Right cardiac atrium (tissue), 5 donors: Measurements from ENCODE around the gene HEXIM1. TPM values are rescaled to one million over a fixed set of nuclear protein-coding genes. Genes with fewer than 3 reads are reported as not detected.

ENCODE experiments used
- ATAC-seq, 2 donors: fragments of 200-7000 bp; cut with Tn5 transposase; one replicate each; pipeline versions ENCODE4 v1.8.0 to v1.9.1; 2020; ENCODE audit warnings: moderate library complexity in 2 of 2, mild to moderate bottlenecking in 1 of 2
- DNase-seq, 3 donors: peaks; one replicate each; pipeline ENCODE4 v3.0.0-alpha.2; 2020
- H3K27ac ChIP-seq: one replicate; pipeline ENCODE4 v1.5.1; 2013; ENCODE audit warnings: mild to moderate bottlenecking, low read length, control low read depth, moderate library complexity
- H3K27me3 ChIP-seq: one replicate; pipeline ENCODE4 v1.6.1; 2013; ENCODE audit not compliant: control insufficient read depth, insufficient read depth
- H3K4me1 ChIP-seq: one replicate; pipeline ENCODE4 v1.6.1; 2013; ENCODE audit warnings: low read length; ENCODE audit not compliant: control insufficient read depth, insufficient read depth
- H3K4me3 ChIP-seq: one replicate; pipeline ENCODE4 v1.5.1; 2013; ENCODE audit warnings: low read length, control low read depth
- H3K9me3 ChIP-seq: one replicate; pipeline ENCODE4 v1.6.1; 2013; ENCODE audit warnings: low read length; ENCODE audit not compliant: control insufficient read depth
- WGBS: extraction: QIAGEN DNeasy Blood & Tissue Kit; methylation state at CpG from one replicate; pipeline ENCODE4 v1.1.7; 2013; 5-methylcytosine and 5-hydroxymethylcytosine counted together
- intact Hi-C, 4 donors: fragments of 100-400 bp; cut with DNase I; formaldehyde crosslinking; loops; one replicate each; pipeline versions ENCODE4 v1.11.0 to v1.14.0; 2022 to 2023
- polyA plus RNA-seq: library from polyadenylated mRNA; stranded (reverse); fragments of 200-250 nt; gene quantifications from one replicate; pipeline ENCODE4 v1.2.3, GENCODE V29; 2013
- total RNA-seq, 4 donors: library from RNA; stranded (reverse); fragmentation: NEBNext Ultra II Directional; extraction: Animal tissue kit (Norgen Biotek cat#: 25700); gene quantifications; one replicate each; pipeline ENCODE4 v1.2.1, GENCODE V29; 2021
- donor health status: healthy with polysubstance abuse.
- donor health status: DM: no; HTN: yes; CAD: no.
- donor health status: DM: no; HTN: no; CAD: no.
- donor health status: DM: no; HTN: yes; CAD: no; lungs with severe emphysema.
- donor health status: DM: yes; HTN: yes; CAD: no.

The HEXIM1 gene
- total and polyA plus RNA-seq, 5 donors, result 21.2 to 42.6 (median 40.6) TPM

DNA sequence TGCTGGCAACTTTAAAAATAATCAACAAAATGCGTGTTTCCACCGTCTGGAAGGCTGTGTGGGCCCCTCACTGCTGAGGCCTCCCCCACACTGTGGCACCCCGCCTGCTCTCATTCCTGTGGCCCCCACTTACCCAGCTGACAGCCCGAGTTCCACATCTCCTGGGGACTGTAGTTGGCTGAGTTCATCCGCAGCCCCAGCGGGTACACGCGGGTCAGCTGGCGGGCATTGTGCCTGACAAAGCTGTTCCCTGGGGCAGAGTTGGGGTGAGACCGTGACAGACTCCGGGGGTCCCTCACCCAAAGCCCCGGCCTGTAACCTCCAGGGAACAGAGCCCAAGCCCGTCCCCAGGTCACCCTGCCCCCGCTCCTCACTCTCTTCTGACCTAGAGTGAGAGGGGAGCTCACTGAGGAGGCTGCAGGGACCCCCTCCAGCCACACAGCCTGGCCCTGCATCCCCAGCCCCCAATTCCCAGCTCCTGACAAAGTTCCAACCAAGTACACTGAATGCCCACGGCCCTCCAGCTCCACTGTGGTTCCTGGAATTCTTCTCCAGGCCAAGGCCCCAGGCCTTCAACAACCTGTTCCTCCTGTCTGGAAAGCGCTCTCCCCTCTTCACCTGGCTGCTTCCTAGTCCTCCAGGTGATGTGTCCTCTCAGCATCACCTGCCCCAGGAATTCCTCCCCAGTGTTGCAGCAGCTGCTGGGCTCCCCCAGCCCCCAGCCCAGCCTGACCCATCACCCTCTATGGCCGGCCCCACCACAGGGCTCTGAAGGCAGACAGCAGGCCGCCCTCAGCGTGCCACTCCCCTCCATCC is 34.0 kb upstream of the HEXIM1 start:
- no peak for ATAC-seq
- H3K27ac ChIP-seq, result no peak overlapping the region
- DNase-seq, result no peak
- intact Hi-C loops, result no loop called here
- H3K4me1 ChIP-seq, result peaks cover 6% of the 10 kb centered on the region
- 86% methylated on average over 19 of the region's 19 CpGs for WGBS
- H3K27me3 ChIP-seq, result no peaks in the 10 kb centered on the region
- no peak overlapping the region for H3K4me3 ChIP-seq
- no peaks in the 10 kb centered on the region for H3K9me3 ChIP-seq

DNA sequence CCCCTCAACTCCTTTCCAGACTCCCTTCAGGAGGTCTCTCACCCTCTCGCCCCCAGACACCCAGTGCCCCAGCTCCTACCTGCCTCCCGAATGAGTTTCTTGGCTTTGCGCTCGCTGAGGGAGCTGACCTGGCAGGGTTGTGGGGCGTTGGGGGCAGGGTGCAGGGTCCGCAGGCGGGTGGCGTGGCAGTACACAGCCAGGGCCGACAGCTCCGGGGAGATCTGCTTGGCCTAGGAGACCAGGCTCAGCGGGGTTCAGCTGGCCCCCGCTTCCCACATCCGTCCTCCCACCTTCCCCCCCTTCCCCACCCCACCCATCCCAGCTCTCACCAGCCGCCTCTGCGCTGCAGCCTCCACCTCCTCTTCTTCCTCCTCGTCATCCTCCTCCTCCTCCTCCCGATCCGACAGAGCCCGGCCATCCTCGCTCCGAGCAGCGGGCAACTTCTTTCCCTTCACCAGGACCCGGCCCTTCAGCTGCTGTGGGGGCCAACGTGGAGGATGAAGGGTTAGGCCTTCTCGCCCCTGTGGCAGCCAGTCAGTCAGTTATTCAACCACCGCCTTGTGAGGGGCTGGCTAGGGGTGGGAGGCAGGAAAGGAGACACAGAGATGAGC is 33.2 kb upstream of the HEXIM1 start:
- 88% methylated on average over 26 of the region's 26 CpGs for WGBS
- H3K27me3 ChIP-seq, result no peaks in the 10 kb centered on the region
- H3K9me3 ChIP-seq, result no peaks in the 10 kb centered on the region
- DNase-seq (no peak), ATAC-seq (no peak)
- no peak overlapping the region for H3K27ac ChIP-seq
- intact Hi-C loops, result no loop called here
- H3K4me3 ChIP-seq, result no peak overlapping the region
- H3K4me1 ChIP-seq, result peaks cover 6% of the 10 kb centered on the region

DNA sequence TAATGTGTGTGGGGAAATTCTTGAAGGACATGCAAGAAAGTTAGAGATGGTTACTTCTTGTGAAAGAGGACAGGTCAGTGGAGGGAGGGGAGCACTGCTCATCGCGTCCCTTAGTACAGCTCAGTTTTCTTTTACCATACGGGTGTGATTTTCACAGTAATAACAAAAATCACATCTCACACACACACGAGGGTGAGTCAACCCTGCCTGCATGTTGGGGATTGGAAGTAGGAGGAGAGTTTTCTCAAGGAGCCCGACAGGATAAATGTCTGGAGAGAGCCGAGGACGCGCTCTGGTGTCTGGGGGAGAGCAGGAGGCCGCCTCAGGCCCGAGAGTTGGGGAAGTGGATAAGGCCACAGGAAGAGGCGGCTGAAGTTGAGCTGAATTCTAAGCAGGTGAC is 32.4 kb upstream of the HEXIM1 start:
- intact Hi-C loops, result no loop called here
- Histone ChIP-seq H3K27ac (no peak overlapping the region), H3K27me3 (no peaks in the 10 kb centered on the region), H3K4me3 (no peak overlapping the region), H3K4me1 (peaks cover 2% of the 10 kb centered on the region), H3K9me3 (no peaks in the 10 kb centered on the region)
- ATAC-seq (no peak), DNase-seq (no peak)
- WGBS, result 73% methylated on average over 11 of the region's 11 CpGs

DNA sequence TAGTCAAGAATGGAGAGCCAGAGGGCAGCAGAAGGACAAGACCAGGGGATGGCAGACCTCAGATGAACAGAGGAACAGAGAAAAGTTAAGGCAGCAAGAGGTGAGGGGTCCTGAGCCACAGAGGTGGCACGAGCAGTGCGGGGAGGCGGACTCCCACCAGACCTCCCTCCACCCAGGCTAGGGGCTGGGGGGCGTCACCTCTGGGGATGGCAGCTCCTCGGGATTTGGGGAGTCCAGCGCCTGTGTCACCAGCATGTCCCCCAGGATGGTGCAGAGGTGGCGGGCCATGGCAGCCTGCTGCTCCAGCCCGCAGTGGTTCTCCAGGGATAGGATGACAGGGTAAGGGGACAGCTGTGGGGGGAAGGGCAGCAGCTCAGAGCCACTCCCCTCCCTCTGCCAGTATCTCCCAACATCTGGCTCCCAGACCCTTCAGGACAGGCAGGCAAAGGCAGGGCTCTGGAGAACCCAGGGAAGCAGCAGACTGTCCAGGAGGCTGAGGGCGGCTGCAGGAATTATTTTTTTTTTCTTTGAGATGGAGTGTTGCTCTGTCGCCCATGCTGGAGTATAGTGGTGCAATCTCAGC is 31.8 kb upstream of the HEXIM1 start:
- H3K4me1 ChIP-seq, result peaks cover 2% of the 10 kb centered on the region
- WGBS, result 91% methylated on average over 10 of the region's 10 CpGs
- intact Hi-C loops, result no loop called here
- no peaks in the 10 kb centered on the region for H3K27me3 ChIP-seq
- ATAC-seq, result no peak
- H3K27ac ChIP-seq, result no peak overlapping the region
- no peaks in the 10 kb centered on the region for H3K9me3 ChIP-seq
- DNase-seq, result no peak
- H3K4me3 ChIP-seq, result no peak overlapping the region

DNA sequence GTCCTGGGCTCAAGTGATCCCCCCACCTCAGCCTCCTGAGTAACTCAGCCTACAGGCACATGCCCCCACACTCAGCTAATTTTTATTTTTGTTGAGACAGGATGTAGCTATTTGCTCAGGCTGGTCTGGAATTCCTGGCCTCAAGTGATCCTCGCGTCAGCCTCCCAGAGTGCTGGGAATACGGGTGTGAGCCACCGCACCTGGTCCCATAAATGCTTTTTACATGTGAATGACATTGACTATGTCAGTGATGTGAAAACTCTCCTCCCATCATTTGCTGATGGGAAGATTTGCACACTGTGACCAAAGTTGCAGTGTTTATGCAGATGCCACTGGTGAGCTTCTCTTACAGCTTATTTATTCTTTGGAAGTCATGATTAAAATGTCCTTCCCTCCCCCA is 30.9 kb upstream of the HEXIM1 start:
- WGBS, result 96% methylated on average over 4 of the region's 4 CpGs
- Histone ChIP-seq H3K9me3 (no peaks in the 10 kb centered on the region), H3K4me3 (no peak overlapping the region), H3K27ac (no peak overlapping the region), H3K27me3 (no peaks in the 10 kb centered on the region), H3K4me1 (peaks cover under 1% of the 10 kb centered on the region)
- intact Hi-C loops, result no loop called here
- no peak for ATAC-seq
- no peak for DNase-seq

DNA sequence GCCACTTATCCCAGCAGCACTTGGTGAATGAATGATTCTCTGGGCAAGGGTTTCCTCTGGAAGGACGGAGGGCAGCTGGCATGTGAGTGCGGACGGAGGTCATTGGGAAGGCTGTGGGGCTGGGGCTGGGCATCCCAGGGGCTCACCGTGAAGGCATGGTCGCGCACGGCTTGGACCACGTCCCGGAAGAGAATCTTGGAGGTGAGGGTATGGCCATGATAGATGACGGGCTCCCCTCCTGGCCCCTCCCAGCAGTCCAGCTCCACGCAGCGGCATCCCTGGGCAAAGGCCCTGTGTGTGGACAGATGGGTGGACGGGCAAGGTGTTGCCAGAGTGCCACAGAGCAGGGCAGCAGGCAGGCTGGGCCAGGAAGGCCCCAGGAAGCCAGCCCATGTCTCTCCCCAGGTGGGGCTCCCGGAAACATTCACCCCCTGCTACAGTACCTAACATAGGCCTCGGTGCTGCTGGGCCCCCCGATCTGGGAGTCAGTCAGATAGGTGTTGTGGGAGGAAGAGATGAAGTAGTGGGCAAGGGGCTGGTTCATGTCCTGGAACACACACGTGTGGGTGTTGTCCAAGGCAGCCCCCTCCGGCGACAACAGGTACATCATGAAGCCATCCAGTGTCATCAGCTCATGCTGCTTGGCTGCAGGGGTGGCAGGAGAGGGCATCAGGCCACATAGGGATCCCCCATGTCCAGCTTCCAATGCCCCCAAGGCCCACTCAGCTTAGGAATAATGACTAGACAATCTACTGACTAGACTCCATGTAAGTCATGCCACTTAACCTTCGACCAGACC is 30.2 kb upstream of the HEXIM1 start:
- ATAC-seq, result no peak
- Histone ChIP-seq H3K27me3 (no peaks in the 10 kb centered on the region), H3K4me1 (no peaks in the 10 kb centered on the region), H3K27ac (no peak overlapping the region), H3K9me3 (no peaks in the 10 kb centered on the region), H3K4me3 (no peak overlapping the region)
- no peak for DNase-seq
- WGBS, result 93% methylated on average over 20 of the region's 20 CpGs
- intact Hi-C loops, result no loop called here

DNA sequence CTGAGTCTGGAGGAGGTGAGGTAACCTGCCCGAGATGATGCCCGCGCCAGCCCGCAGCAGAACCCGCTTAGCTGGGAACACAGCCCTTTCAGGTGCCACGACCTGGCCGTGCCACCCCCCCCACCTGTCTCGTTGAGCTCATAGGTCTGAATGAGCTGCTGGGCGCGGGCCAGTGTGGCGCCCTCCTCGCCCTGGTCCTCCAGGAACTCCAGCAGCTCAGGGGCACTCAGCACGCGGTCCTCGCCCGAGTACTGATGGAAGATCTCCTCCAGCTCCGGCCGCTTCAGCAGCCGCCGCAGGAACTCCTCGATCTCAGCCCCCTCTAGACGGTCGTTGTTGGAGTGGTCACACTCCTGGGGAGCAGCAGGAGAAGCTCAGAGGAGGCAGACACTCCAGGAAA is 29.6 kb upstream of the HEXIM1 start:
- Histone ChIP-seq H3K27ac (no peak overlapping the region), H3K4me1 (no peaks in the 10 kb centered on the region), H3K4me3 (no peak overlapping the region), H3K9me3 (no peaks in the 10 kb centered on the region), H3K27me3 (no peaks in the 10 kb centered on the region)
- DNase-seq, result no peak
- WGBS, result 93% methylated on average over 23 of the region's 23 CpGs
- intact Hi-C loops, result no loop called here
- no peak for ATAC-seq

DNA sequence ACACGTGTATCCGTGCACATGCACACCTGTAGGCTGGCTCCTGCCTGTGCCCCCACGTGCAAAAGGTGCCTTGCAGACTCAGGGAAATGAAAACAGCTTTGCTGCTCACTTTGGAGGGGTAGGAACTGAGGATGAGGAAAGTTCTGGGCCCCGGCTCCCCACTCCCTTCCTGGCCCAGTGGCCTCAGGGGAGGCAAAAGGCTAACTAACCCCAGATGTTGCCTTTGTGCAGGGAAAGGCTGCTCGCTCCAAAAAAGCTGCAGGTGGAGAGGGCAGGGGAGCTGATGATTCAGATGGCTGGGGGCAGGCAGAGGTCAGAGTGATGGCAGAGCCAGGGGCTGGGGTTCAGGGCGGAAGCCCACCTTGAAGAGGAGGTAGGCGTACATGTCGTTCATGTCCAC is 28.3 kb upstream of the HEXIM1 start:
- no peak for DNase-seq
- WGBS, result 89% methylated on average over 8 of the region's 8 CpGs
- no peak for ATAC-seq
- Histone ChIP-seq H3K27me3 (no peaks in the 10 kb centered on the region), H3K9me3 (no peaks in the 10 kb centered on the region), H3K27ac (no peak overlapping the region), H3K4me1 (peaks cover 2% of the 10 kb centered on the region), H3K4me3 (no peak overlapping the region)
- intact Hi-C loops, result loop anchor here in 2 of 4 donors (10.0 kb wide), 2 partner anchors 195 to 205 kb away; partner anchors contain the start of gene GFAP (in 1 of the 2)

DNA sequence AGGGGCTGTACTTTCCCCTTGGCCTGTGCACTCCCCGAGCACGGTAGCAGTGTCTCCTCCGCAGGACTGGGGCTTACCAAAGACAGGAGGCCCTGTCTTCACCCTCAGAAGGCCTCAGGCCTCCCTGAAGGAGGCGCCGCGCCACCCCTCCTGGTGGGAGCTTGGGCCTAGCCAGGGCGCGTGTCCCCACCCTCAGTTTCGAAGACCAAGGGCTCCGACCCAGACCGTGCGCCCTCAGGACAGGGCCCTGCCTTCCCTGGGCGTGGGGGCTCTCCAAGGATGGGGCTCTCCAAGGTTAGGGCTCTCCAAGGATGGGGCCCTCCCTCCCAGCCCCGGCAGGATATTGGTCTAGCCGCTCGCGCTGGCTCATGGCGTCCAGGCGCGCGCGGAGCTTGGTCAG is 27.7 kb upstream of the HEXIM1 start:
- Histone ChIP-seq H3K27me3 (no peaks in the 10 kb centered on the region), H3K27ac (no peak overlapping the region), H3K4me1 (peaks cover 2% of the 10 kb centered on the region), H3K4me3 (no peak overlapping the region), H3K9me3 (no peaks in the 10 kb centered on the region)
- ATAC-seq (no peak), DNase-seq (peak in 1 of 3 donors; percentile 51)
- intact Hi-C loops, result loop anchor here in 2 of 4 donors (10.0 kb wide), 2 partner anchors 196 to 206 kb away; partner anchors contain the start of gene GFAP (in 1 of the 2)
- 87% methylated on average over 22 of the region's 22 CpGs for WGBS

DNA sequence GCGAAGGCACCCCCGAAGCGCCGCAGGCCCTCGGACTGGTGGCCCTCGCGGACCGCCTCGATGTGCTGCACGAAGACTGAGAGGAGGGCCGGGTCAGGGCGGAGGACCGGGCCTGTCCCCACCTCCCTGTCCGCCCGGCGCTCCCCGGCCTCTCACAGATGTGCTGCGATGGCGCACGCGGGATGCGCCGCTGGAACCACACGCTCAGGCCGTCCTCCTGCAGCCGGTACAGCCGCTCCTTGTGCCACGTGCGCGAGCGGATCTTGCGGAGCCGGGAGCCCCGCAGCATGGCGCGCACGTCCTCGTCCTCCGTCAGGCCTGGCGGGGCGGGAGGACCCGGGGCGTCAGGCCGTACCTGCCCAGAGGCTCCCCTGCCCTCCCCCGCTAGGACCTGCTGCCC is 27.2 kb upstream of the HEXIM1 start:
- H3K27me3 ChIP-seq, result no peaks in the 10 kb centered on the region
- WGBS, result 65% methylated on average over 45 of the region's 45 CpGs
- H3K4me3 ChIP-seq, result no peak overlapping the region
- H3K27ac ChIP-seq, result no peak overlapping the region
- no peak for DNase-seq
- no peaks in the 10 kb centered on the region for H3K9me3 ChIP-seq
- ATAC-seq, result no peak
- H3K4me1 ChIP-seq, result peaks cover 2% of the 10 kb centered on the region
- intact Hi-C loops, result loop anchor here in 2 of 4 donors (10.0 kb wide), 2 partner anchors 196 to 206 kb away; partner anchors contain the start of gene GFAP (in 1 of the 2)
